KG1 (cell line): Measurements from ENCODE around the gene DUSP1.

Experiments
- DNase-seq: peaks from one replicate; lab custom pipeline; 2025; lab: John Stamatoyannopoulos, UW

DUSP1 gene

GRCh38 chr5:172762214-172763119 is 8.5 kb downstream of the DUSP1 start:
- DNase-seq, result no peak

GRCh38 chr5:172760959-172761358 is 10.0 kb downstream of the DUSP1 start:
- no peak for DNase-seq

GRCh38 chr5:172760136-172760535 is 10.9 kb downstream of the DUSP1 start:
- DNase-seq, result no peak

- no peak for DNase-seq
Measured at GRCh38 chr5:172758834-172759149, 12.2 kb downstream of the DUSP1 start.

GRCh38 chr5:172758077-172758833 is 12.7 kb downstream of the DUSP1 start:
- no peak for DNase-seq

DNA sequence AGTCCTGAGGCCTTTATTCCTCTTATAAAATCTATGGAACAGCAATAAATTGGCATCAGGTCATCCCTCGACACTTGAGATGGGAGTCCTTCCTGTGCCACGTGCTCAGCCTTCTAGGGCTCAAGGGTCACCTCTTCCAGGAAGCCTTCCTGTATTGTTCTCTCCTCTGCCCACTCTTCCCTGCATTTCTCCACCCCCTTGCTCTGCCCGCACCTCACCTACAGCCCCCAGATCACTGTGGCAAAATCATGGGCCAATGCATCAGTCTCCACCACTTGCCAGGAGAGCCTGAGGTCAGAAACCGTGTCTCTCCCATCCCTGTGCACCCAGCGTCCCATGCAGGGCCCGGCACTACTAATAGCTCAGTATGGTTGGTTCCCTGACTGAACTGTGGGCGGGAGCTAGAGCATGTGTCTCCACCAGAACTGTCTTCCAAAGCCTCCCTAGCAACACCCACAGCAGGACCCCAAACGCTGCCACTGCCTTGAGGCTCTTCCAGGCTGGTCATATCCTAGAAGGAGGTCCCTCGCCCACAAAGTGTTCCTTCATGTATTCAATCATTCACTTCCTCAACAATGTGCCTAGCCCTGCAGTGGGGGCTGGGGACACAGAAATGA is 13.5 kb downstream of the DUSP1 start:
- DNase-seq, result no peak

GRCh38 chr5:172756764-172757393 is 14.1 kb downstream of the DUSP1 start:
- no peak for DNase-seq

- no peak for DNase-seq
Measured at GRCh38 chr5:172754596-172755356, 16.2 kb downstream of the DUSP1 start.

DNA sequence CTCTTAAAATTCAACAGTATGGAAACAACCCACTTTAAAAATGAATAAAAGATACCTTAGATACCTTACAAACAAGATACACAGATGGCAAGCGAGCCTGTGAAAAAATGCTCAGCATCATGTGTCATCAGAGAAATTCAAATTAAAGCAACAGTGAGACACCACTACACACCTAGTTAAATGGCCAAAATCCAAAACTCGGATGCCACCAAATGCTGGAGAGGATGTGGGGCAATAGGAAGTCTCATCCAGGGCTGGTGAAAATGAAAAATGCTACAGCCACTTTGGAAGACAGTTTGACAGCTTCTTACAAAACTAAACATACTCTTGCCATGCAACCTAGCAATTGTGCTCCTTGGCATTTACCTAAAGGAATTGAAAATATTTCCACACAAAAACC is 17.9 kb downstream of the DUSP1 start:
- DNase-seq, result no peak

DNA sequence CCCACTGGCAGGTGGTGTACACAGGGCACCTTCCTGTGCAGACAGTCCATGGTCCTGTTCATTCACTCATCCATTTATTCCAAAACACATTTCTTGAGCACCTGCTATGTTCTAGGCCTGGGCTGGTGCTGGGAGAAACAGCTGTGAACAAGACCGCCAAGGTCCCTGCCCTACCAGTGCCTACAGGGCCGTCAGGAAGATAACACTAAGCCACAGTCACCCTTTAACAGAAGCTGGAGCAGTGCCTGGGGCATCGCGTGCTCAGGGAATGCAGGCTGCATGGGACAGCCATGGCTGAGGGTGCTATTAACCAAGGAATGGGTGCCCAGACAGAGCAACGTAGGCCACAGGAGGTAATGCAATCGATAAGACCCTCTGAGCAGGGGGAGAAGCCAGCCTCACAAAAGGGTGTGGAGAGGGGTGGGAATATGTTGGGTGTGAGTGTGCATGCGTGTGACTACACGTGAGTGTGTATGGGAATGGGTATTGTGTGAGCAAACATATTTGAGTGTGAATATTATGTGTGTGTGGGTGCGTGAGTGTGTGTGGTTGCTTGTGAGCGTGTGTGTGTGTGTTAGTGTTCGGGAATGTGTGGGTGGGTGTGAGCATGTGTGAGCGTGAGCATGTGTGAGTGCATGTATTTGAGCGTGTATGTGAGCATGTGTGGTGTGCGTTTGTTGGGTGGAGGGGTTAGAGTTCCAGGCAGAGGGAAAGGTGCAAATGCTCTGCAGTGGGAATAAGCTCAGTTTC is 19.1 kb downstream of the DUSP1 start:
- no peak for DNase-seq

GRCh38 chr5:172749881-172750633 is 20.9 kb downstream of the DUSP1 start:
- DNase-seq, result no peak

GRCh38 chr5:172749076-172749475 is 21.9 kb downstream of the DUSP1 start:
- no peak for DNase-seq

- DNase-seq, result no peak
Measured at GRCh38 chr5:172748341-172748843, 22.6 kb downstream of the DUSP1 start.

DNA sequence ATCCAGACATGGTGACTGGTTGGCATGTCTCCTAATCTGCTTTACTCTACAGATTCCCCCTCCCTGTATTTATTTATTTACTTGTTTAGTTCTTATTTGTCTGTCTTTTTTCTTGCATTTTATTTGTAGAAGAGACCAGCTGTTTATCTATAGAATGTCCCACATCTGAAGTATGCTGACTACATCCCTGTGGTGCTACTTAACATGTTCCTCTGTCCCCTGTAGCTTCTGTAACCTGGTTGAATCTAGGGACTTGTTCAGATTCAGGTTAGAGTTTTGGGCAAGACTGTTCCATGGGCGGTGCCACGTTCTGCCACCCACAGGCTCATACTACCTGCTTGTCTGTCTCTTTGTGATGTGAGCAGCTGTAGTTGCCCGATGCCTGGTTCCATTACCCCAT is 23.5 kb downstream of the DUSP1 start:
- no peak for DNase-seq

GRCh38 chr5:172746725-172747124 is 24.3 kb downstream of the DUSP1 start:
- no peak for DNase-seq

DNA sequence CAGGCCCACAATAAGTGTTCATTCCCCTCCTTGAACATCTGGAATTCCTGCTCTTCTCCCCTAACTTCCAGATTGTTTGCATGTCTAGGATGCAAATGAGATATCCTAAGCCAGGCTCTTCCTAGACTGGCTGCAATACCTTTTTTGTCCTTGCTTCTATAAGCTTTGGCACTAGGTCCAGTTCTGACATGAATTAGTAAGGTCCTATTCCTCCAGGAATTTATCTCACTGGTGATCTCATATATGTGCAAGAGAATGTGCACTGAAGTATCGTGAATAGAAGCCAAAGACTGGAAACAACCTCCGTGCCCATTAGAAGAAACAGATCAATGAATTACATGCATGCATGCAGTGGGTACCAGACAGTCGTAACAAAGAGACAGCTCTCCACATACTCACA is 25.2 kb downstream of the DUSP1 start:
- no peak for DNase-seq

GRCh38 chr5:172745406-172745805 is 25.6 kb downstream of the DUSP1 start:
- no peak for DNase-seq

DNA sequence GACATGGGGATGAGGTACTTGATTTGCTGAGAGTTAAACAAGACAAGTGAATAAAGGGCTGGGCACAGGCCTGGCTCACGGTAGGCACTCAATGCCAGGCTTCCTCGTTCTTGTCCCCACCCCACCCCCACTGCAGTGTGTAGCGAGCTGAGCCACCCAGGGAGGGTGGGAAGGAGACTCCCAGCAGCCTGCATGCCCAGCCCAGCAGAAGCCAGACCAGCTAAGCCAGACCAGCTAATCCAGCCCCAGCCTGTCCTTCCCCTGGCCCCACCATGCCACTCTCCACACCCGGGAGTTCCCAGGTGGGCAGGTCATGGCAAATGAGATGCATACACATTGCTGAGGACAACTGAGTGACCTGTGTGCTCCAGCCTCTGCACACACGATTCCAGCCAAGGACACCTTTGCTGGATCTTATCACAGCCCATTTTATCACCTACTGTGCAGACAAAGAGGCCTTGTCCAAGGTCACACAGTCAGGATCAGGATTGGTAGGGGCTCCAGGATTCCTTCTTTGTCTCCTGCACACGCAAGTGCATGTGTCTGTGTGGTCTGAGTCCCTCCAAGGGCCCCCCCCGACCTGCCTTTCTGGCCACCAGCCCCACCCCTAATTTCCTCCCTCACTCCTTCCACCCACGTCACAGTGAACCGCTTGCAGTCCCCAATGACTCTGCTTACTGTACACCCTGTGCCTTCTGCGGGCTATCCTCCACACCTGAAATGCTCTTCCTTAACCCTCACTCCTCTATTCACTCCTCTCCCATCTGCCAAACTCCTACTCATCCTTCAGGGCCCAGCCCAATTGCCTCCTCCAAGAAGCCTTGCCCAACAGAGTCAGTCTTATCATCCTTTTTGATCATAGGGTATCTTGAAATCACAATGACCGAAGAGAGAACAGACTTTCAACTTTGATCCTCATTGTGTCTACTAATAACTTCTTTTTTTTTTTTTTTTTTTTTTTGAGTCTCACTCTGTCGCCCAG is 26.6 kb downstream of the DUSP1 start:
- DNase-seq, result no peak
